Sigmoid colon (tissue), 7 donors: ENCODE data around the gene FIGN. TPM values are rescaled to one million over a fixed set of nuclear protein-coding genes. Genes with fewer than 3 reads are reported as not detected.

ENCODE experiments used
- DNase-seq: peaks from one replicate; pipeline ENCODE4 v3.0.0-alpha.2; 2019
- H3K27ac ChIP-seq, 4 donors: fragments of 200-600 bp; sonication (generic); one replicate each; pipeline ENCODE4 v1.5.1; 2016 to 2019; ENCODE audit warnings: mild to moderate bottlenecking in 1 of 4
- H3K27me3 ChIP-seq, 3 donors: fragments of 200-600 bp; sonication (generic); one replicate each; pipeline ENCODE4 v1.5.1; 2019; ENCODE audit warnings: mild to moderate bottlenecking in 1 of 3
- H3K36me3 ChIP-seq, 4 donors: fragments of 200-600 bp; sonication (generic); one replicate each; pipeline ENCODE4 v1.5.1; 2016 to 2019
- H3K4me1 ChIP-seq, 4 donors: fragments of 200-600 bp; sonication (generic); one replicate each; pipeline ENCODE4 v1.5.1; 2017 to 2019
- H3K4me3 ChIP-seq, 4 donors: fragments of 200-600 bp; sonication (generic); one replicate each; pipeline ENCODE4 v1.5.1; 2017 to 2019; ENCODE audit warnings: mild to moderate bottlenecking in 2 of 4, moderate library complexity in 1 of 4
- H3K9me3 ChIP-seq, 4 donors: fragments of 200-600 bp in 3 of 4; sonication (generic) in 3 of 4; one replicate each; pipeline versions ENCODE4 v1.5.1 to v1.6.1; 2013 to 2019
- CTCF ChIP-seq, 4 experiments: fragments of 450-650 bp in 3 of 4; fragments of 200-600 bp in 1 of 4; IDR thresholded peaks; one replicate each; pipeline ENCODE4 v1.5.1; 2016 to 2019; ENCODE audit warnings: antibody characterized with exemption in 4 of 4, mild to moderate bottlenecking in 3 of 4, moderate library complexity in 2 of 4
- EP300 ChIP-seq, 4 donors: sonication (generic); formaldehyde crosslinking; IDR thresholded peaks; one replicate each; pipeline ENCODE4 v1.6.1; 2017; ENCODE audit warnings: antibody characterized with exemption in 4 of 4
- POLR2A ChIP-seq, 2 donors: fragments of 450-650 bp; IDR thresholded peaks; one replicate each; pipeline ENCODE4 v1.6.1; 2016; ENCODE audit warnings: antibody characterized with exemption in 2 of 2, mild to moderate bottlenecking in 2 of 2, moderate library complexity in 2 of 2
- POLR2AphosphoS5 ChIP-seq, 4 donors: sonication (generic); formaldehyde crosslinking; IDR thresholded peaks; one replicate each; pipeline ENCODE4 v1.6.1; 2017; ENCODE audit warnings: antibody characterized with exemption in 4 of 4
- WGBS, 2 donors: extraction: QIAGEN DNeasy Blood & Tissue Kit; methylation state at CpG; one replicate each; pipeline ENCODE4 v1.1.7; 2013; 5-methylcytosine and 5-hydroxymethylcytosine counted together
- intact Hi-C: fragments of 100-400 bp; cut with DNase I; formaldehyde crosslinking; loops from one replicate; pipeline ENCODE4 v1.15.1; 2023
- polyA plus RNA-seq, 3 donors: library from polyadenylated mRNA; stranded (reverse); fragments of 200-250 nt; gene quantifications; one replicate each; pipeline ENCODE4 v1.2.3, GENCODE V29; 2013
- total RNA-seq, 4 donors: library from RNA; depleted of rRNA; stranded (reverse); fragments of >200 nt; gene quantifications; one replicate each; pipeline ENCODE4 v1.1.0, GENCODE V29; 2016
- donor health status: healthy with polysubstance abuse.
- donor health status: Bipolar disorder and iron deficiency.
- donor health status: healthy.

Gene FIGN
- total and polyA plus RNA-seq, 7 donors: under 0.01 to 8.0 (median 3.7) TPM; not detected in 1

GRCh38 chr2:163626208-163626607 lies 109.6 kb downstream of the FIGN start:
- no peak for TF ChIP-seq POLR2AphosphoS5 (IDR thresholded peaks at IDR 0.05)
- TF ChIP-seq CTCF (IDR thresholded peaks at IDR 0.05): no peak
- no peak for TF ChIP-seq POLR2A (IDR thresholded peaks at IDR 0.05)
- Histone ChIP-seq H3K27me3 (no peaks in the 10 kb centered on the region), H3K4me1 (no peaks in the 10 kb centered on the region), H3K4me3 (no peak overlapping the region), H3K9me3 (no peaks in the 10 kb centered on the region), H3K27ac (no peak overlapping the region), H3K36me3 (no peaks in the 10 kb centered on the region)
- WGBS, 2 donors: 90 to 94% methylated on average over 1 of the region's 1 CpG
- intact Hi-C loops: no loop called here
- no peak for DNase-seq

- Histone ChIP-seq H3K27me3 (no peaks in the 10 kb centered on the region), H3K4me1 (no peaks in the 10 kb centered on the region), H3K27ac (no peak overlapping the region), H3K36me3 (no peaks in the 10 kb centered on the region), H3K4me3 (no peak overlapping the region), H3K9me3 (no peaks in the 10 kb centered on the region)
- intact Hi-C loops: no loop called here
- no peak for DNase-seq
- TF ChIP-seq CTCF (IDR thresholded peaks at IDR 0.05) (no peak), POLR2A (IDR thresholded peaks at IDR 0.05) (no peak), POLR2AphosphoS5 (IDR thresholded peaks at IDR 0.05) (no peak), EP300 (IDR thresholded peaks at IDR 0.05) (no peak)
- WGBS, 2 donors: 70 to 76% methylated on average over 1 of the region's 1 CpG
Measured at GRCh38 chr2:163625632-163626031, 110.2 kb downstream of the FIGN start.

- peaks cover 0 to 1% (median 0%) of the 10 kb centered on the region in 4 donors for H3K9me3 ChIP-seq
- H3K27me3 ChIP-seq: no peaks in the 10 kb centered on the region
- no peak for DNase-seq
- no peaks in the 10 kb centered on the region for H3K36me3 ChIP-seq
- 62 to 79% methylated on average over 7 of the region's 7 CpGs for WGBS, 2 donors
- H3K4me1 ChIP-seq: no peaks in the 10 kb centered on the region
- no peak overlapping the region for H3K27ac ChIP-seq
- H3K4me3 ChIP-seq: no peak overlapping the region
- intact Hi-C loops: no loop called here
- TF ChIP-seq CTCF (IDR thresholded peaks at IDR 0.05) (no peak), POLR2A (IDR thresholded peaks at IDR 0.05) (no peak), POLR2AphosphoS5 (IDR thresholded peaks at IDR 0.05) (no peak), EP300 (IDR thresholded peaks at IDR 0.05) (no peak)
Measured at GRCh38 chr2:163621445-163622004, 114.3 kb downstream of the FIGN start.

- intact Hi-C loops: no loop called here
- no peaks in the 10 kb centered on the region for H3K27me3 ChIP-seq
- TF ChIP-seq POLR2AphosphoS5 (IDR thresholded peaks at IDR 0.05) (no peak), CTCF (IDR thresholded peaks at IDR 0.05) (no peak), EP300 (IDR thresholded peaks at IDR 0.05) (no peak), POLR2A (IDR thresholded peaks at IDR 0.05) (no peak)
- no peaks in the 10 kb centered on the region for H3K36me3 ChIP-seq
- WGBS, 2 donors: 87 to 92% methylated on average over 2 of the region's 2 CpGs
- peaks cover 0 to 1% (median 0%) of the 10 kb centered on the region in 4 donors for H3K9me3 ChIP-seq
- DNase-seq: no peak
- H3K4me3 ChIP-seq: no peak overlapping the region
- H3K27ac ChIP-seq: no peak overlapping the region
- H3K4me1 ChIP-seq: no peaks in the 10 kb centered on the region
Measured at GRCh38 chr2:163617517-163617916, 118.3 kb downstream of the FIGN start.

GRCh38 chr2:163613266-163613731 lies 122.5 kb downstream of the FIGN start:
- H3K36me3 ChIP-seq: peaks cover 0 to 17% (median 2%) of the 10 kb centered on the region in 4 donors
- no peaks in the 10 kb centered on the region for H3K4me1 ChIP-seq
- intact Hi-C loops: no loop called here
- 85 to 87% methylated on average over 3 of the region's 3 CpGs for WGBS, 2 donors
- H3K27me3 ChIP-seq: no peaks in the 10 kb centered on the region
- TF ChIP-seq POLR2AphosphoS5 (IDR thresholded peaks at IDR 0.05): no peak
- TF ChIP-seq POLR2A (IDR thresholded peaks at IDR 0.05): no peak
- no peak for TF ChIP-seq CTCF (IDR thresholded peaks at IDR 0.05)
- no peak for TF ChIP-seq EP300 (IDR thresholded peaks at IDR 0.05)
- H3K9me3 ChIP-seq: no peaks in the 10 kb centered on the region
- no peak for DNase-seq
- H3K4me3 ChIP-seq: no peak overlapping the region
- no peak overlapping the region for H3K27ac ChIP-seq
